Stimulated activated CD4-positive, alpha-beta T cell treated with anti-CD3 and anti-CD28 coated beads, Interleukin-4, amount 100 ng/mL, for 4 hours (primary cell): ENCODE results near the gene SBF1.
"Not testable (repeated sequence)": the region's sequence is repeated elsewhere in the genome, so short reads cannot be mapped to it uniquely, and the experiment has no call there.

Source experiments
- DNase-seq, 2 experiments: peaks; one replicate each; pipeline ENCODE4 v3.0.0-alpha.2; 2020

The SBF1 gene

DNA sequence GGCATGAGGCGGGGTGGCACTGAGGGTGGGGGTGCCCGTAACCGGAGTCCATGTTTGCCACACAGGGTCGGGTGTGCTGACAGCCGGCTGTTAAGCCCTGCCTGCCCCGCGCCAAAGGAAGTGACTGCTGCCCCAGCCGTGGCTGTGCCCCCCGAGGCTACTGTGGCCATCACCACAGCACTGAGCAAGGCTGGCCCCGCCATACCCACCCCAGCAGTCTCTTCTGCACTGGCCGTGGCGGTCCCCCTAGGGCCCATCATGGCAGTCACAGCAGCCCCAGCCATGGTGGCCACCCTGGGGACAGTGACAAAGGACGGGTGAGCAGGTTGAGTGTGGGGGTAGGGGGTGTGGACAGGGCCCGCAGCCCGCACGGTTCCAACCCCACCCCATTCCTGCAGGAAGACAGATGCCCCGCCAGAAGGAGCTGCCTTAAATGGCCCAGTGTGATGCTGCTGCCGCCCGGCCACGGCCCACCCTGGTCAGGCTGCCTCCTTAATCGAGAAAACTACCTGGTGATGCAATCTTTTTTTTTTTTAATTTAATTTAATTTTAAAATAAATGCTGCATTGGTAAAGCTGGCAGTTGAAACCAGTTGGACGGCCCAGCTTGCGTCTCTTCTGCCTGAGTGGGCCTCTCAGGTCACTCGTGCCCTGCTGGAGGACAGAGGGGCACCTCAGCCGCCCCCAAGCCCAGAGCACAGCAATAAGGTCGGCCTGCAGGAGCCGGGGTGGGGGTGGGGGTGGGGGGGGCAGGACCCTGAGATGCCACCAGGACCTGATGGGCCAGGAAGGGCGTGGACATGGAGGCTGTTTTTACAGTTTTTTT, 30.8 kb downstream of the SBF1 start:
- DNase-seq, result no peak

- DNase-seq, result no peak
Measured at GRCh38 chr22:50443197-50443596, 31.6 kb downstream of the SBF1 start.

- no peak for DNase-seq
Measured at GRCh38 chr22:50441428-50441993, 33.3 kb downstream of the SBF1 start.

DNA sequence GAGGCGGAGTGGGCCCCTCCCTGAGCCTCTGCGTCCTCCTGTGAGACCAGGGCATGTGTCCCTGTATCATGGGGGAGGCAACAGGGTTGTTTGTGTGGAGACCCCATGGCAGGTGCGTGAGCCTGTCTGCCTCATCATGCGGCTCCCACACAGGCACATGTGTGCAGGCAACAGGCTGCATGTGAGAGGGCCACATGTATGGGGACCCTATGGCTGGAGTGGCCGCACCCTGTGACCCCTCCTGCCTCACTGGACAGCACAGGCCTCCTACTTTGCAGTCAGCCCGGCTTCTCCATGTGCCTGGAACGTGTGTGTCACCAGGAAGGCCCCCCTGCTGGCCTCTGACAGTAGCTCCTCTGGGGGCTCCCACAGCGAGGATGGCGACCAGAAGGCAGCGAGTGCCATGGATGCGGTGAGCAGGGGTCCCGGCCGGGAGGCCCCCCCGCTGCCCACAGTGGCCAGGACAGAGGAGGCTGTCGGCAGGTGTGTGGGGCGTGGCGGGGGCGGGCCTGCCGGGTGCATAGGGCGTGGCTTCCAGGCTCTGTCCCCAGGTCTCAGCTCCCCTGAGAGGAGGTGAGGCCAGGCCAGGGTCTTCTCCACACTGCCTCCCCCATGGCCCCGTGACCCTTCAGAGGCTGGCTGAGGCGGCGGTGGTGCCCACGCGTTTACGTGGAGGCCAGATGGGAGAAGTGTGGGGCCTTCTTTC, 34.1 kb downstream of the SBF1 start:
- DNase-seq, result no peak

DNA sequence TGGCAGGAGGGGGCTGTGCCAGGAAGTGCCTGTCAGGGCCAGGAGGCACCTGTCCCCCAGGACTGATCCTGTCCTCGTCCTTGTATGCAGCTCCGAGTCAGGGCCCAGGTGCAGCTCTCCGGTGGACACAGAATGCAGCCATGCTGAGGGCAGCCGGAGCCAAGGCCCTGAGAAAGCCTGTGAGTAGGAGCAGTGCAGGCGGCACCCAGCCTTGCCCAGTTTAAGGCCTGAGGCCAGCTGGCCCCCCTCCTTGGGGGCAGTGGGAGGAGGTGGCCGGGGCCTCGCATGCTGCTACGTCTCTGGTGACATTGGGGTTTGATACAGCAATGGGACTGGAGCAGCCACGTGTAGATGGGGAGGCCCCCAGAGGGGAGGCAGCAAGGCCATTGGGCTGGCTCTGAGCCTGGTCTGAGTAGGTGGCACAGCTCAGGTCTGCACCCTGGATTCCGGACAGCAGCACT, 34.9 kb downstream of the SBF1 start:
- no peak for DNase-seq

- no peak for DNase-seq
Measured at GRCh38 chr22:50439314-50439870, 35.4 kb downstream of the SBF1 start.

GRCh38 chr22:50438305-50439275, 36.2 kb downstream of the SBF1 start:
- DNase-seq, result no peak

DNA sequence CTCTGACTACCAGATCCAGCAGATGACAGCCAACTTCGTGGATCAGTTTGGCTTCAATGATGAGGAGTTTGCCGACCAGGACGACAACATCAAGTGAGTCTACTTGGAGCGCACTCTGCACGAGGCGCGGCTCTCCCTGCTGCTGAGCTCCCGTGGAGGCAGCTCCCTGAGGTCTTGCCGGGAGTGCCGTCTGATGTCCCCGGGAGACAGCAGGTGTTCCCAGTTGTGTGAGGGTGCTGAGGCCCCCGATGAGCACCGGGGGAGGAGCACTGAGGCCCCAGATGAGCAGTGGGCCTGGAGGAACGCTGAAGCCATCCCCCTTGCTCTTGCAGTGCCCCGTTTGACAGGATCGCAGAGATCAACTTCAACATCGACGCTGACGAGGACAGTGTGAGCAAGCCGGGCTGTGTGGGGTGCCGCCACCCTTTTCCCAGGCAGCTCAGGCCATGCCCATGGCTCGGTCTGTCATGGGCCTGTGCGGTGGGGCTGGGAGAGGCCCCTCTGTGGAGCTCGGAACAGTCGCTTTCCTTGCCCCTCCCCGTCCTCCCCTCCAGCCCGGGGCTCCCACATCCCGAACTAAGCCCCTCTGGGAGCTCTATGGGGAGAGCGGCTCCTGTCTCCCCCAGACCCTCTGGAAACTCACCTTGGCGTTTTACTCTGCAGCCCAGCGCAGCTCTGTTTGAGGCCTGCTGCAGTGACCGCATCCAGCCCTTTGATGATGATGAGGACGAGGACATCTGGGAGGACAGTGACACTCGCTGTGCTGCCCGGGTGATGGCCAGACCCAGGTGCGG, 37.1 kb downstream of the SBF1 start:
- no peak for DNase-seq

GRCh38 chr22:50436841-50437341, 37.9 kb downstream of the SBF1 start:
- DNase-seq, result no peak

DNA sequence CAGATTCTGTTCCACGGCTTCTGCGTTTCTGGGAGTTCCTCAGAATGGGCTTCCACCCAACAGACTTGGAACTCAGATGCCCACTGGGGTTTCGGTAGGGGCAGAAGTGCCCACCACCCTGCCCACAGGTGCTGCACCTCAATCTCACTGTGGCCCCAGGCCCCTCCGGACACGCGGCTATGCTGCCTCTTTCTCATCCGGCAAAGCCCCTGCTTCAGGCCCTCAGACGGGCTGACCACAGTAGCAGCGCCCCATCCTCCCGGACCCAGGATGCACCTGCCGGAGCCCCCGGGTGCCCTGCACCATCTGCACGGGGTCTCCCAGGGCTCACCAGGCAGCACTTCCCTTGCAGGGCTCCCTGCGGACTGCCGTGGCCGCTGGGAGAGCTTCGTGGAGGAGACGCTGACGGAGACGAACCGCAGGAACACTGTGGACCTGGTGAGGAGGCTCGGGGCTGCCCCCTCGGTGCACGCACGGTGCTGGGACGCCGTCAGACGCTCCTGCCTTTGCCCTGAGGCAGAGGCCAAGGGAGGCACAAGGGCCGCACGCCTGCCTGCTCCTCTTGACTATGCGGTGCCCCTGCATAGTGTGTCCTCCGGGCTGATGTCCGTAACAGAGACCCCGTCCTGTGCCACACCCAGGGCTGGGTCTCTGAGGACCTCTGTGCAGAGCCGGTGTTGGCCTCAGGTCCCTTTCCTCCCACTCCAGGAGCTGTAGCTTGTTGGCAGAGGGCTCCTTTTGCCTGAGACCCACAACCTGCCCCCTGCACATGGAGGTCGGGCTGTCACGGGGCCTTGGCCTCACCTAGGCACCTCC, 38.6 kb downstream of the SBF1 start:
- DNase-seq, result no peak

GRCh38 chr22:50435291-50436014, 39.4 kb downstream of the SBF1 start:
- no peak for DNase-seq

DNA sequence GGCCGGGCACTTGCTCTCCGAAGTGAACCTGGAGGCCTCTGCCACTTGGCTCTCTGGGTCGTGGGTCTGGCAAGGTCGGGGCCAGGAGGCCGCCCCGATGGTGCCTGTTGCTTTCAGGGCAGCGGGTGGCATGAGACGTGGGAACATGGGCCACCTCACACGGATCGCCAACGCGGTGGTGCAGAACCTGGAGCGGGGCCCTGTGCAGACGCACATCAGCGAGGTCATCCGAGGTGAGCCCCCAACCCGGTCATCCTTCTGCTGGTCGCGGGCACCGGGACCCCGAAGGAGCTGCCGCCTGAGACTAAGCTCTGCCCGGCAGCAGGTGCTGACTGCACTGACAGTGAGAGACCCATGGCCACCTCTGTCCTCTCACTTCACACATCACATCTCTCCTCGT, 40.0 kb downstream of the SBF1 start:
- DNase-seq, result no peak

- not testable (repeated sequence) for DNase-seq
Measured at GRCh38 chr22:50432877-50433510, 41.8 kb downstream of the SBF1 start.

GRCh38 chr22:50432131-50432876, 42.5 kb downstream of the SBF1 start:
- DNase-seq, result no peak

GRCh38 chr22:50425179-50425916, 49.5 kb downstream of the SBF1 start:
- no peak for DNase-seq

DNA sequence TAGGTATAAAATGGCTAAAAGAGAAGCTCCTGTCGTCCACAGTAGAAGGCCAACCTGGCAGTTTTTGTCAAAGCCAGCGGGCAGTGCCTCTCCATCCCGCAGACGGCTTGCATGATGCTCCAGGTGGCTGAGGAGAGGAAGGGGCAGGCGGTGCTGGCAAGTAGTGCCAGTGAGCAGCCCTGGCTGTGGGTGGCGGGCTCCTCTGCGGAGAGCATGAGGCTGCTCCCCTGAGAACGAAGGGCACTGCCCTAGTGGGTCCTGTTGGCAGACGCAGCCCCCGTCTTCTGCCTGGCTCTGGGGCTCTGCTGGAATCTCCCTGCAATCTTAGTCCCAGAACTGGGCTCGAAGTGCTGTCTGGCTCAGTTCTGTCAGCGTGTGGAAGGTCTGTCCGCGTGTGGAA, 50.9 kb downstream of the SBF1 start:
- DNase-seq, result no peak

- no peak for DNase-seq
Measured at GRCh38 chr22:50422961-50423815, 51.6 kb downstream of the SBF1 start.
